Body of pancreas (tissue), 4 donors: ENCODE measurements around the gene AGTR2.

Experiments used
- CTCF ChIP-seq, 7 experiments: fragments of 450-650 bp in 4 of 7; fragments of 200-600 bp in 3 of 7; sonication (generic) in 3 of 7; IDR thresholded peaks; one replicate each; pipeline ENCODE4 v1.5.1; 2016 to 2019; ENCODE audit warnings: antibody characterized with exemption in 7 of 7
- POLR2A ChIP-seq, 3 donors: fragments of 450-650 bp; IDR thresholded peaks; one replicate each; pipeline ENCODE4 v1.6.1; 2016; ENCODE audit warnings: antibody characterized with exemption in 3 of 3, mild to moderate bottlenecking in 2 of 3

GRCh38 chrX:116170511-116170910 is at the start of gene AGTR2:
- TF ChIP-seq CTCF (IDR thresholded peaks at IDR 0.05) (no peak), POLR2A (IDR thresholded peaks at IDR 0.05) (no peak)
